Keratinocyte (primary cell): ENCODE measurements around the gene OGFOD3. TPM values are rescaled to one million over a fixed set of nuclear protein-coding genes. Genes with fewer than 3 reads are reported as not detected.

Experiments used
- DNase-seq: peaks from one replicate; pipeline ENCODE4 v3.0.0-alpha.2; 2011; ENCODE audit warnings: low read depth, missing footprints, low spot score
- FAIRE-seq: peaks from 2 replicates; lab custom pipeline; 2011; peaks lifted over from hg19 to GRCh38; lab: Jason Lieb, UNC
- H2AFZ ChIP-seq: 2 replicates; pipeline ENCODE4 v1.6.0; 2012; ENCODE audit warnings: low read length, control low read depth, inconsistent platforms; ENCODE audit not compliant: control insufficient read depth
- H3K27ac ChIP-seq: 2 replicates; pipeline ENCODE4 v1.5.1; 2011; ENCODE audit warnings: low read length; ENCODE audit not compliant: control insufficient read depth, insufficient read depth
- H3K27me3 ChIP-seq: 3 replicates; pipeline ENCODE4 v1.6.0; 2011; ENCODE audit warnings: low read length; ENCODE audit not compliant: control insufficient read depth, insufficient read depth; ENCODE audit errors: extremely low read depth
- H3K36me3 ChIP-seq, 2 experiments: 2 replicates in 1 of 2; 3 replicates in 1 of 2; pipeline ENCODE4 v1.5.1; 2011; ENCODE audit warnings: low read length in 2 of 2, mild to moderate bottlenecking in 1 of 2; ENCODE audit not compliant: control insufficient read depth in 2 of 2, insufficient read depth in 2 of 2; ENCODE audit errors: extremely low read depth in 1 of 2
- H3K4me1 ChIP-seq: 3 replicates; pipeline ENCODE4 v1.5.1; 2011; ENCODE audit warnings: low read length; ENCODE audit not compliant: control insufficient read depth, insufficient read depth; ENCODE audit errors: extremely low read depth
- H3K4me2 ChIP-seq: 3 replicates; pipeline ENCODE4 v1.6.0; 2011; ENCODE audit warnings: low read depth, low read length; ENCODE audit not compliant: control insufficient read depth, insufficient read depth; ENCODE audit errors: extremely low read depth
- H3K4me3 ChIP-seq, 3 experiments: fragments of 200-600 bp in 1 of 3; sonication (generic) in 1 of 3; 2 replicates in 2 of 3; 3 replicates in 1 of 3; pipeline ENCODE4 v1.5.1; 2011 to 2016; ENCODE audit warnings: low read length in 3 of 3, mild to moderate bottlenecking in 3 of 3, control low read depth in 2 of 3, inconsistent platforms in 1 of 3, low read depth in 1 of 3, mixed read lengths in 1 of 3, mixed run types in 1 of 3, moderate library complexity in 1 of 3; ENCODE audit not compliant: control insufficient read depth in 2 of 3, insufficient read depth in 2 of 3; ENCODE audit errors: extremely low read depth in 1 of 3
- H3K79me2 ChIP-seq: 2 replicates; pipeline ENCODE4 v1.6.0; 2012; ENCODE audit warnings: low read length; ENCODE audit not compliant: control insufficient read depth, insufficient read depth
- H3K9ac ChIP-seq: 3 replicates; pipeline ENCODE4 v1.6.0; 2011; ENCODE audit warnings: low read length; ENCODE audit not compliant: control insufficient read depth, insufficient read depth; ENCODE audit errors: extremely low read depth
- H3K9me1 ChIP-seq: 3 replicates; pipeline ENCODE4 v1.6.0; 2011; ENCODE audit warnings: low read length; ENCODE audit not compliant: control insufficient read depth, insufficient read depth; ENCODE audit errors: extremely low read depth
- H3K9me3 ChIP-seq: 2 replicates; pipeline ENCODE4 v1.5.1; 2012; ENCODE audit warnings: low read depth, low read length; ENCODE audit not compliant: control insufficient read depth
- H4K20me1 ChIP-seq: 3 replicates; pipeline ENCODE4 v1.6.0; 2011; ENCODE audit warnings: low read length; ENCODE audit not compliant: control insufficient read depth, insufficient read depth; ENCODE audit errors: extremely low read depth
- EZH2 ChIP-seq: IDR thresholded peaks from one replicate; pipeline ENCODE4 v1.6.1; 2012; ENCODE audit warnings: inconsistent platforms, mild to moderate bottlenecking, low read length, moderate library complexity
- dilution Hi-C: fragments of 300-500 bp; cut with MboI; formaldehyde crosslinking; loops from one replicate; pipeline ENCODE4 v1.7.0; 2020; ENCODE audit warnings: low sequenced_read_pairs; ENCODE audit not compliant: extremely low pct_ligation_motif_present
- polyA plus RNA-seq, 5 experiments: library from polyadenylated mRNA; depleted of rRNA in 3 of 5; stranded (reverse) in 3 of 5; stranded (forward) in 1 of 5; unstranded in 1 of 5; fragments of >200 nt; gene quantifications; 1 replicate in 1 of 5; 2 replicates in 3 of 5; 3 replicates in 1 of 5; pipeline versions ENCODE4 v1.2.1 to v1.2.3, GENCODE V29; 2011 to 2012; ENCODE audit warnings: missing spikeins in 2 of 5, low read depth in 1 of 5, low replicate concordance in 1 of 5
- TF ChIP-seq, protein P1 (sequence below), 3 experiments: IDR thresholded peaks in 1 of 3; conservative IDR thresholded peaks in 1 of 3; optimal IDR thresholded peaks in 1 of 3; 2 replicates in 2 of 3; 3 replicates in 1 of 3; pipeline versions ENCODE3 to v1.5.1; 2011; ENCODE audit warnings: low read length in 3 of 3, mild to moderate bottlenecking in 3 of 3, moderate library complexity in 2 of 3, control low read depth in 1 of 3, inconsistent platforms in 1 of 3; ENCODE audit not compliant: insufficient read depth in 2 of 3; ENCODE audit errors: extremely low read depth in 1 of 3

The OGFOD3 gene
- polyA plus RNA-seq, 1 donor (not counting 4 experiments of a cell fraction or from before 2014, with no cell fraction given): 10.8 TPM

DNA sequence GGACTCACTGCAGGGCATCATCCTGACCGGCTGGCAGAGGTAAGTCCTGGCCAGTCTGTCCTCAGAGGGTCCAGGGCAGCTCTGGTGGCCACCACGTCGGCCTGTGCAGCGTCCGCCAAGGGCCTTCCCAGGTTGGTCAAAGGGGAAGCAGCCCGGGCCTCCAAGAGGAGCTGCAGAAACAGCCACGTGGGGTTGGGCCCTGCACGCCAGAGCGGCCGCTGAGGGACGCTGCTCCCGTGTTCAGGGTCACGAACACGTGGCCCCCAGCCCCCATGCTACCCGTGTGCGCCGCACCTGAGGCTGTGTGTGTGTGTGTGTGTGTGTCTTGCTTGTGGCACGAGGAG lies 18.9 kb upstream of the OGFOD3 start:
- TF ChIP-seq, protein P1, sequence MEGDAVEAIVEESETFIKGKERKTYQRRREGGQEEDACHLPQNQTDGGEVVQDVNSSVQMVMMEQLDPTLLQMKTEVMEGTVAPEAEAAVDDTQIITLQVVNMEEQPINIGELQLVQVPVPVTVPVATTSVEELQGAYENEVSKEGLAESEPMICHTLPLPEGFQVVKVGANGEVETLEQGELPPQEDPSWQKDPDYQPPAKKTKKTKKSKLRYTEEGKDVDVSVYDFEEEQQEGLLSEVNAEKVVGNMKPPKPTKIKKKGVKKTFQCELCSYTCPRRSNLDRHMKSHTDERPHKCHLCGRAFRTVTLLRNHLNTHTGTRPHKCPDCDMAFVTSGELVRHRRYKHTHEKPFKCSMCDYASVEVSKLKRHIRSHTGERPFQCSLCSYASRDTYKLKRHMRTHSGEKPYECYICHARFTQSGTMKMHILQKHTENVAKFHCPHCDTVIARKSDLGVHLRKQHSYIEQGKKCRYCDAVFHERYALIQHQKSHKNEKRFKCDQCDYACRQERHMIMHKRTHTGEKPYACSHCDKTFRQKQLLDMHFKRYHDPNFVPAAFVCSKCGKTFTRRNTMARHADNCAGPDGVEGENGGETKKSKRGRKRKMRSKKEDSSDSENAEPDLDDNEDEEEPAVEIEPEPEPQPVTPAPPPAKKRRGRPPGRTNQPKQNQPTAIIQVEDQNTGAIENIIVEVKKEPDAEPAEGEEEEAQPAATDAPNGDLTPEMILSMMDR (optimal IDR thresholded peaks at IDR 0.05 in 1 of 3, IDR thresholded peaks at IDR 0.05 in 1 of 3, conservative IDR thresholded peaks at IDR 0.05 in 1 of 3; ENCODE audit: extremely low read depth in 1 of 3, insufficient read depth in 2 of 3, low read length in 3 of 3): no peak
- TF ChIP-seq EZH2: no peak
- dilution Hi-C loops: loop anchor here (10.0 kb wide), 1 partner anchor 92 kb away; no protein-coding TSS in a partner anchor
- Histone ChIP-seq H3K79me2 (no peaks in the 10 kb centered on the region), H3K9ac (no peak overlapping the region), H3K4me2 (no peak overlapping the region), H3K27me3 (no peaks in the 10 kb centered on the region), H3K36me3 (peaks cover under 1 to 1% of the 10 kb centered on the region in 2 experiments), H3K9me3 (no peaks in the 10 kb centered on the region), H3K4me1 (no peaks in the 10 kb centered on the region), H3K9me1 (no peaks in the 10 kb centered on the region), H3K4me3 (no peak overlapping the region), H2AFZ (no peak overlapping the region), H4K20me1 (no peaks in the 10 kb centered on the region), H3K27ac (no peak overlapping the region)
- FAIRE-seq: no peak
- DNase-seq: no peak

DNA sequence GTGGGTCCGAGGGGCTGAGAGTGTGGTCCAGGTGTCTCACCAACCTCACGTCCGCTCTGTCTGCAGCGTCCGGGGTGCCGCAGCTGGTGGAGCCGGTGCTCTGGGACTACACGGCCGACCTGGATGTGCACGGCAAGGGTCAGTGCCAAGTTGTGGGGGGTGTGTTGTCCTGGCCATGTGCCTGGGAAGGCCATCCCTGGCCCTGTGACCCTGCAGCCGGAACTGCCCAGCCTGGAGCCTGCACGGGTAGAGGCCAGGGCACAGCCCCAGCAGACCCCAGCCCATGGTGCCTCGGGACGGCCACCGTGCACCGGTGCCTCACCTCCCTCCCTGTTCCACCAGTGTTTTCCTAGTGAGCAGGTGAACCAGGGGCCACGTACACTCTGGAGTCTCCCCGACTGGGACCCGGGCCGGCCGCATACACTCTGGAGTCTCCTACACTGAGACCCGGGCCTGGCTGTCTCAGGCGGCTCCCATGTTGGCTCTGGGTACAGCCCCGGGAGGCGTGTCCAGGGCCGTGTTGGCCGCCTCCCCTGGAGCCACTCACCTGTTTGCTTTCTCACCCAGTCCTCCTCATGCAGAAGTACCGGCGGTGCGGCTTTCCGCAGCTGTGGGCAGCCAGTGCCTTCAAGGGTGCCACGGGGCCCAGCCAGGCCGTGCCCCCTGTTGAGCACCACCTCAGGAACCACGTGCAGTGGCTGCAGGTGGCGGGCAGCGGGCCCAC lies 18.4 kb upstream of the OGFOD3 start:
- DNase-seq: no peak
- Histone ChIP-seq H3K27ac (no peak overlapping the region), H3K9ac (no peak overlapping the region), H3K9me1 (no peaks in the 10 kb centered on the region), H3K4me1 (no peaks in the 10 kb centered on the region), H3K4me3 (no peak overlapping the region), H3K36me3 (no peaks in the 10 kb centered on the region), H3K4me2 (no peak overlapping the region), H2AFZ (no peak overlapping the region), H3K9me3 (no peaks in the 10 kb centered on the region), H3K79me2 (no peaks in the 10 kb centered on the region), H4K20me1 (no peaks in the 10 kb centered on the region), H3K27me3 (no peaks in the 10 kb centered on the region)
- FAIRE-seq: no peak
- dilution Hi-C loops: loop anchor here (10.0 kb wide), 1 partner anchor 92 kb away; no protein-coding TSS in a partner anchor
- TF ChIP-seq, protein P1 (optimal IDR thresholded peaks at IDR 0.05 in 1 of 3, IDR thresholded peaks at IDR 0.05 in 1 of 3, conservative IDR thresholded peaks at IDR 0.05 in 1 of 3; ENCODE audit: extremely low read depth in 1 of 3, insufficient read depth in 2 of 3, low read length in 3 of 3): no peak
- TF ChIP-seq EZH2: no peak
